Astrocyte (in vitro differentiated cells and primary cell): ENCODE results near the gene SLAMF8. TPM values are rescaled to one million over a fixed set of nuclear protein-coding genes. Genes with fewer than 3 reads are reported as not detected.

Experiments used
- DNase-seq: peaks from one replicate; pipeline ENCODE4 v3.0.0-alpha.2; 2010; ENCODE audit warnings: low read depth
- FAIRE-seq: peaks from 2 replicates; lab custom pipeline; 2011; peaks lifted over from hg19 to GRCh38; lab: Jason Lieb, UNC
- H2AFZ ChIP-seq: 2 replicates; pipeline ENCODE4 v1.6.0; 2012; ENCODE audit warnings: low read depth, low read length, inconsistent platforms
- H3K27ac ChIP-seq: 2 replicates; pipeline ENCODE4 v1.5.1; 2011; ENCODE audit warnings: low read depth, low read length, inconsistent platforms
- H3K27me3 ChIP-seq: 2 replicates; pipeline ENCODE4 v1.6.0; 2011; ENCODE audit warnings: low read length, inconsistent platforms; ENCODE audit not compliant: insufficient read depth
- H3K36me3 ChIP-seq: 2 replicates; pipeline ENCODE4 v1.5.1; 2011; ENCODE audit warnings: low read length, inconsistent platforms; ENCODE audit not compliant: insufficient read depth
- H3K4me1 ChIP-seq: 2 replicates; pipeline ENCODE4 v1.5.1; 2011; ENCODE audit warnings: low read length, inconsistent platforms; ENCODE audit not compliant: insufficient read depth
- H3K4me2 ChIP-seq: 2 replicates; pipeline ENCODE4 v1.6.0; 2012; ENCODE audit warnings: low read length, inconsistent platforms
- H3K4me3 ChIP-seq: 2 replicates; pipeline ENCODE4 v1.5.1; 2011; ENCODE audit warnings: low read depth, mild to moderate bottlenecking, low read length, inconsistent platforms; ENCODE audit not compliant: insufficient read depth
- H3K79me2 ChIP-seq: 2 replicates; pipeline ENCODE4 v1.6.0; 2012; ENCODE audit warnings: mild to moderate bottlenecking, low read length, inconsistent platforms; ENCODE audit not compliant: insufficient read depth
- H3K9ac ChIP-seq: 2 replicates; pipeline ENCODE4 v1.6.0; 2012; ENCODE audit warnings: mild to moderate bottlenecking, low read length, inconsistent platforms
- H3K9me3 ChIP-seq: 2 replicates; pipeline ENCODE4 v1.5.1; 2012; ENCODE audit warnings: low read depth, mild to moderate bottlenecking, low read length, inconsistent platforms; ENCODE audit not compliant: insufficient read depth
- H4K20me1 ChIP-seq: 2 replicates; pipeline ENCODE4 v1.6.0; 2012; ENCODE audit warnings: low read length, inconsistent platforms; ENCODE audit not compliant: insufficient read depth
- H3K27ac Mint-ChIP-seq: one replicate; pipeline ENCODE4 v1.8.0; 2021; ENCODE audit warnings: mild to moderate bottlenecking, mixed read lengths; ENCODE audit not compliant: unreplicated experiment
- H3K27me3 Mint-ChIP-seq: one replicate; pipeline ENCODE4 v1.8.0; 2021; ENCODE audit warnings: low read depth, mixed read lengths; ENCODE audit not compliant: unreplicated experiment
- H3K36me3 Mint-ChIP-seq: one replicate; pipeline ENCODE4 v1.8.0; 2021; ENCODE audit warnings: low read depth, mixed read lengths; ENCODE audit not compliant: unreplicated experiment
- H3K4me1 Mint-ChIP-seq: one replicate; pipeline ENCODE4 v1.8.0; 2021; ENCODE audit warnings: low read depth, mixed read lengths; ENCODE audit not compliant: unreplicated experiment
- H3K4me3 Mint-ChIP-seq: one replicate; pipeline ENCODE4 v1.8.0; 2021; ENCODE audit warnings: mild to moderate bottlenecking, moderate library complexity, mixed read lengths; ENCODE audit not compliant: unreplicated experiment
- H3K9me3 Mint-ChIP-seq: one replicate; pipeline ENCODE4 v1.8.0; 2021; ENCODE audit warnings: mild to moderate bottlenecking, mixed read lengths; ENCODE audit not compliant: unreplicated experiment
- CTCF ChIP-seq: IDR thresholded peaks from 2 replicates; pipeline ENCODE4 v1.5.1; 2011; ENCODE audit warnings: low read depth, mild to moderate bottlenecking, inconsistent platforms, low read length, moderate library complexity; ENCODE audit not compliant: insufficient read depth
- EZH2 ChIP-seq: IDR thresholded peaks from 2 replicates; pipeline ENCODE4 v1.6.1; 2012; ENCODE audit warnings: mild to moderate bottlenecking, low read length, inconsistent platforms; ENCODE audit not compliant: insufficient read depth
- total RNA-seq: library from RNA; stranded (reverse); gene quantifications from 2 replicates; pipeline ENCODE4 v1.2.1, GENCODE V29; 2021

Gene SLAMF8
- total RNA-seq, 1 donor from 2014 or later = 1.7 TPM

GRCh38 chr1:159780583-159781582 lies 45.8 kb upstream of the SLAMF8 start, which contains the start of gene DUSP23:
TSS of gene DUSP23 (plus strand) at chr1:159780962. CDS start at chr1:159781101, 139 bp downstream.
- Histone ChIP-seq H3K9me3 (no peaks in the 10 kb centered on the region), H4K20me1 (no peaks in the 10 kb centered on the region), H3K27me3 (no peaks in the 10 kb centered on the region), H3K27ac (no peak within 1 kb of the TSS), H2AFZ (peak within 1 kb of the TSS; percentile 94), H3K36me3 (no peaks in the 10 kb centered on the region), H3K4me3 (peak within 1 kb of the TSS; percentile 61), H3K9ac (peak within 1 kb of the TSS; percentile 56), H3K79me2 (no peaks in the 10 kb centered on the region), H3K4me1 (peaks cover 11% of the 10 kb centered on the region), H3K4me2 (peak within 1 kb of the TSS; percentile 90)
- FAIRE-seq (peak; percentile 55), DNase-seq (peak; percentile 94)
- Mint-ChIP-seq H3K4me1 (peaks cover 20% of the 10 kb centered on the region), H3K36me3 (peaks cover 2% of the 10 kb centered on the region), H3K27ac (peak within 1 kb of the TSS; percentile 75), H3K9me3 (peaks cover 3% of the 10 kb centered on the region), H3K4me3 (peak within 1 kb of the TSS; percentile 89), H3K27me3 (peaks cover 2% of the 10 kb centered on the region)
- TF ChIP-seq CTCF = peak; percentile 85
- no peak for TF ChIP-seq EZH2

GRCh38 chr1:159781992-159782391 lies 44.7 kb upstream of the SLAMF8 start:
- Mint-ChIP-seq H3K27me3 (peaks cover 2% of the 10 kb centered on the region), H3K9me3 (peaks cover 3% of the 10 kb centered on the region), H3K4me1 (peaks cover 20% of the 10 kb centered on the region), H3K36me3 (peaks cover 2% of the 10 kb centered on the region), H3K27ac (no peak overlapping the region), H3K4me3 (peak overlapping the region; percentile 89)
- Histone ChIP-seq H3K4me3 (no peak overlapping the region), H3K27ac (no peak overlapping the region), H3K9ac (no peak overlapping the region), H4K20me1 (no peaks in the 10 kb centered on the region), H3K79me2 (no peaks in the 10 kb centered on the region), H3K4me2 (peak overlapping the region; percentile 90), H2AFZ (no peak overlapping the region), H3K9me3 (no peaks in the 10 kb centered on the region), H3K27me3 (no peaks in the 10 kb centered on the region), H3K4me1 (peaks cover 11% of the 10 kb centered on the region), H3K36me3 (no peaks in the 10 kb centered on the region)
- DNase-seq (no peak), FAIRE-seq (no peak)
- TF ChIP-seq EZH2 = no peak
- TF ChIP-seq CTCF = no peak
